Endothelial cell of umbilical vein (primary cell): Measurements from ENCODE around the gene NSMCE1.

Experiments used
- EZH2 ChIP-seq: IDR thresholded peaks from 2 replicates; pipeline ENCODE4 v1.6.1; 2012; ENCODE audit warnings: borderline replicate concordance, low read depth, mild to moderate bottlenecking, moderate library complexity, low read length, inconsistent platforms; ENCODE audit not compliant: severe bottlenecking
- MAX ChIP-seq: IDR thresholded peaks from 2 replicates; pipeline ENCODE4 v1.6.1; 2011; ENCODE audit not compliant: insufficient read depth, insufficient read length
- MYC ChIP-seq: IDR thresholded peaks from one replicate; pipeline ENCODE4 v1.6.1; 2011; ENCODE audit warnings: mild to moderate bottlenecking, low read depth, low read length
- POLR2A ChIP-seq: IDR thresholded peaks from 2 replicates; pipeline ENCODE4 v1.6.1; 2012; ENCODE audit warnings: low read depth, mild to moderate bottlenecking, control low read depth, low read length
- TF ChIP-seq, protein P1 (sequence below), 2 donors: IDR thresholded peaks; 1 replicate in 1 of 2; 2 replicates in 1 of 2; pipeline ENCODE4 v1.5.1; 2011; ENCODE audit warnings: low read length in 2 of 2, mild to moderate bottlenecking in 2 of 2, moderate library complexity in 2 of 2, control low read depth in 1 of 2, inconsistent platforms in 1 of 2, low read depth in 1 of 2; ENCODE audit not compliant: insufficient read depth in 1 of 2; ENCODE audit errors: extremely low read depth in 1 of 2

GRCh38 chr16:27197004-27197403 lies 71.6 kb downstream of the NSMCE1 start:
- TF ChIP-seq, protein P1, sequence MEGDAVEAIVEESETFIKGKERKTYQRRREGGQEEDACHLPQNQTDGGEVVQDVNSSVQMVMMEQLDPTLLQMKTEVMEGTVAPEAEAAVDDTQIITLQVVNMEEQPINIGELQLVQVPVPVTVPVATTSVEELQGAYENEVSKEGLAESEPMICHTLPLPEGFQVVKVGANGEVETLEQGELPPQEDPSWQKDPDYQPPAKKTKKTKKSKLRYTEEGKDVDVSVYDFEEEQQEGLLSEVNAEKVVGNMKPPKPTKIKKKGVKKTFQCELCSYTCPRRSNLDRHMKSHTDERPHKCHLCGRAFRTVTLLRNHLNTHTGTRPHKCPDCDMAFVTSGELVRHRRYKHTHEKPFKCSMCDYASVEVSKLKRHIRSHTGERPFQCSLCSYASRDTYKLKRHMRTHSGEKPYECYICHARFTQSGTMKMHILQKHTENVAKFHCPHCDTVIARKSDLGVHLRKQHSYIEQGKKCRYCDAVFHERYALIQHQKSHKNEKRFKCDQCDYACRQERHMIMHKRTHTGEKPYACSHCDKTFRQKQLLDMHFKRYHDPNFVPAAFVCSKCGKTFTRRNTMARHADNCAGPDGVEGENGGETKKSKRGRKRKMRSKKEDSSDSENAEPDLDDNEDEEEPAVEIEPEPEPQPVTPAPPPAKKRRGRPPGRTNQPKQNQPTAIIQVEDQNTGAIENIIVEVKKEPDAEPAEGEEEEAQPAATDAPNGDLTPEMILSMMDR (IDR thresholded peaks at IDR 0.05; ENCODE audit: extremely low read depth in 1 of 2, insufficient read depth in 1 of 2, low read depth in 1 of 2, low read length in 2 of 2): no peak
- TF ChIP-seq EZH2 (no peak), MYC (no peak), POLR2A (no peak), MAX (no peak)
